ENCODE results near the gene BARX2.

DNA sequence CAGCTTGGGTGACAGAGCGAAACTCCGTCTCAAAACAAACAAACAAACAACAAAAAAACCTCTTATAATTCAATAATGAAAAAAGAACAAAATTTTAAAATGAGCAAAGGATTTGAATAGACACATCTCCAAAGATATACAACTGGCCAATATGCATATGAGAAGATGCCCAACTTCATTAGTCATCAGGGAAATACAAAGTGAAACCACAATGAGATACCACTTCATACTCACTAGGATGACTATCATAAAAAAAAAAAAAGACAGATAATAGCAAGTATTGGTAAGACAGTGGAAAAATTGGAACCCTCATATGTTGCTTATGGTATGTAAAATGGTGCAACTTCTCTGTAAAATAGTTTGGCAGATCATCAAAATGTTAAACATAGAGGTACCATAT, 28.7 kb upstream of the BARX2 start:
- no peak for TF ChIP-seq POLR2A (IDR thresholded peaks at IDR 0.05; ENCODE audit: low read length)
- TF ChIP-seq GATA1 (IDR thresholded peaks at IDR 0.05; ENCODE audit: low read depth, low read length), result no peak
